Neural crest cell (in vitro differentiated cells): Measurements from ENCODE around the gene LAMC1. TPM values are rescaled to one million over a fixed set of nuclear protein-coding genes. Genes with fewer than 3 reads are reported as not detected.

Experiments used
- DNase-seq: peaks from one replicate; pipeline ENCODE4 v3.0.0; 2021; ENCODE audit warnings: low read depth, mixed read lengths, low spot score
- H3K27ac Mint-ChIP-seq: one replicate; pipeline ENCODE4 v1.8.0; 2021; ENCODE audit warnings: mild to moderate bottlenecking, mixed read lengths; ENCODE audit not compliant: unreplicated experiment
- H3K27me3 Mint-ChIP-seq: 2 replicates; pipeline ENCODE4 v1.8.0; 2021; ENCODE audit warnings: low read depth, mild to moderate bottlenecking, mixed read lengths
- H3K36me3 Mint-ChIP-seq: 2 replicates; pipeline ENCODE4 v1.8.0; 2021; ENCODE audit warnings: low read depth, mild to moderate bottlenecking, mixed read lengths
- H3K4me1 Mint-ChIP-seq: 2 replicates; pipeline ENCODE4 v1.8.0; 2021; ENCODE audit warnings: mixed read lengths
- H3K4me3 Mint-ChIP-seq: one replicate; pipeline ENCODE4 v1.8.0; 2021; ENCODE audit warnings: mild to moderate bottlenecking, mixed read lengths
- H3K9me3 Mint-ChIP-seq: 2 replicates; pipeline ENCODE4 v1.8.0; 2021; ENCODE audit warnings: mixed read lengths
- CTCF ChIP-seq: fragments of 200-600 bp; sonication (generic); conservative IDR thresholded peaks from 2 replicates; pipeline ENCODE4 v1.5.0; 2021; ENCODE audit warnings: antibody characterized with exemption, mild to moderate bottlenecking
- total RNA-seq: library from RNA; stranded (reverse); gene quantifications from 2 replicates; pipeline ENCODE4 v1.2.1, GENCODE V29; 2021

LAMC1 gene
- total RNA-seq, 1 donor from 2014 or later, result 82.0 TPM

GRCh38 chr1:183106746-183107145 is 83.5 kb downstream of the LAMC1 start:
- H3K9me3 Mint-ChIP-seq, result no peaks in the 10 kb centered on the region
- no peak for DNase-seq
- no peak overlapping the region for H3K4me3 Mint-ChIP-seq
- peaks cover 11% of the 10 kb centered on the region for H3K36me3 Mint-ChIP-seq
- H3K4me1 Mint-ChIP-seq, result peaks cover 28% of the 10 kb centered on the region
- no peak for TF ChIP-seq CTCF
- no peaks in the 10 kb centered on the region for H3K27me3 Mint-ChIP-seq
- H3K27ac Mint-ChIP-seq, result no peak overlapping the region

GRCh38 chr1:183110326-183110880 is 87.2 kb downstream of the LAMC1 start:
- DNase-seq, result no peak
- Mint-ChIP-seq H3K4me3 (no peak overlapping the region), H3K4me1 (peaks cover 16% of the 10 kb centered on the region), H3K27me3 (no peaks in the 10 kb centered on the region), H3K36me3 (peaks cover 26% of the 10 kb centered on the region), H3K27ac (no peak overlapping the region), H3K9me3 (no peaks in the 10 kb centered on the region)
- TF ChIP-seq CTCF, result no peak

GRCh38 chr1:183114441-183114840 is 91.2 kb downstream of the LAMC1 start:
- no peaks in the 10 kb centered on the region for H3K27me3 Mint-ChIP-seq
- peaks cover 11% of the 10 kb centered on the region for H3K4me1 Mint-ChIP-seq
- H3K4me3 Mint-ChIP-seq, result no peak overlapping the region
- no peak for DNase-seq
- H3K9me3 Mint-ChIP-seq, result no peaks in the 10 kb centered on the region
- peaks cover 26% of the 10 kb centered on the region for H3K36me3 Mint-ChIP-seq
- TF ChIP-seq CTCF, result no peak
- H3K27ac Mint-ChIP-seq, result no peak overlapping the region

- H3K4me1 Mint-ChIP-seq, result no peaks in the 10 kb centered on the region
- no peak for DNase-seq
- peaks cover 26% of the 10 kb centered on the region for H3K36me3 Mint-ChIP-seq
- no peaks in the 10 kb centered on the region for H3K9me3 Mint-ChIP-seq
- no peak overlapping the region for H3K27ac Mint-ChIP-seq
- no peaks in the 10 kb centered on the region for H3K27me3 Mint-ChIP-seq
- TF ChIP-seq CTCF, result no peak
- no peak overlapping the region for H3K4me3 Mint-ChIP-seq
These were observed 93.2 kb downstream of the LAMC1 start for GRCh38 chr1:183116416-183116815.

GRCh38 chr1:183121609-183122008 is 98.4 kb downstream of the LAMC1 start:
- Mint-ChIP-seq H3K27me3 (no peaks in the 10 kb centered on the region), H3K4me3 (no peak overlapping the region), H3K9me3 (no peaks in the 10 kb centered on the region), H3K36me3 (peaks cover 26% of the 10 kb centered on the region), H3K27ac (no peak overlapping the region), H3K4me1 (no peaks in the 10 kb centered on the region)
- no peak for TF ChIP-seq CTCF
- DNase-seq, result no peak
